ENCODE results near the gene POLRMT.
A peak's percentile ranks its signal among the peaks of the same experiment; 100 is the strongest.
"Not testable (repeated sequence)": the region's sequence is repeated elsewhere in the genome, so short reads cannot be mapped to it uniquely, and the experiment has no call there.

POLRMT gene

GRCh38 chr19:593505-593904 is 39.8 kb downstream of the POLRMT start:
- no peak for DNase-seq (ENCODE audit: low read depth in 2 of 2)

- no peak for DNase-seq (ENCODE audit: low read depth in 2 of 2)
Observed at GRCh38 chr19:593055-593454, 40.3 kb downstream of the POLRMT start.

- DNase-seq (ENCODE audit: low read depth in 2 of 2), result no peak
Observed at GRCh38 chr19:592101-592500, 41.2 kb downstream of the POLRMT start.

- DNase-seq (ENCODE audit: low read depth in 2 of 2), result no peak
Observed at GRCh38 chr19:591099-591958, 42.0 kb downstream of the POLRMT start.

GRCh38 chr19:590750-591098 is 42.6 kb downstream of the POLRMT start:
- no peak for DNase-seq (ENCODE audit: low read depth in 2 of 2)

GRCh38 chr19:590396-590745 is 43.0 kb downstream of the POLRMT start:
- DNase-seq (ENCODE audit: low read depth in 2 of 2), result no peak

GRCh38 chr19:589693-590395 is 43.5 kb downstream of the POLRMT start, which contains the start of gene HCN2:
TSS of gene HCN2 (plus strand) at chr19:589881. CDS start at chr19:589946, 65 bp downstream.
- no peak for DNase-seq (ENCODE audit: low read depth in 2 of 2)

GRCh38 chr19:588741-589692 is 44.3 kb downstream of the POLRMT start:
- DNase-seq (ENCODE audit: low read depth in 2 of 2), result no peak

- DNase-seq (ENCODE audit: low read depth in 2 of 2), result no peak
Observed at GRCh38 chr19:588093-588740, 45.1 kb downstream of the POLRMT start.

GRCh38 chr19:585551-586110 is 47.7 kb downstream of the POLRMT start:
- no peak for DNase-seq (ENCODE audit: low read depth in 2 of 2)

GRCh38 chr19:585146-585545 is 48.2 kb downstream of the POLRMT start:
- DNase-seq (ENCODE audit: low read depth in 2 of 2), result not testable (repeated sequence)

GRCh38 chr19:584240-585001 is 48.9 kb downstream of the POLRMT start:
- peak; percentile 30 to 52 for DNase-seq (ENCODE audit: low read depth in 2 of 2)

GRCh38 chr19:583968-584239 is 49.4 kb downstream of the POLRMT start:
- no peak for DNase-seq (ENCODE audit: low read depth in 2 of 2)

GRCh38 chr19:583198-583967 is 50.0 kb downstream of the POLRMT start:
- DNase-seq (ENCODE audit: low read depth in 2 of 2), result no peak

GRCh38 chr19:582497-583197 is 50.7 kb downstream of the POLRMT start:
- no peak for DNase-seq (ENCODE audit: low read depth in 2 of 2)

- DNase-seq (ENCODE audit: low read depth in 2 of 2), result no peak
Observed at GRCh38 chr19:581399-582111, 51.8 kb downstream of the POLRMT start.

- no peak for DNase-seq (ENCODE audit: low read depth in 2 of 2)
Observed at GRCh38 chr19:580274-580835, 53.0 kb downstream of the POLRMT start.

GRCh38 chr19:579842-580155 is 53.5 kb downstream of the POLRMT start:
- no peak for DNase-seq (ENCODE audit: low read depth in 2 of 2)
